ENCODE measurements around the gene TMEM14A. TPM values are rescaled to one million over a fixed set of nuclear protein-coding genes. Genes with fewer than 3 reads are reported as not detected.

The TMEM14A gene, protein sequence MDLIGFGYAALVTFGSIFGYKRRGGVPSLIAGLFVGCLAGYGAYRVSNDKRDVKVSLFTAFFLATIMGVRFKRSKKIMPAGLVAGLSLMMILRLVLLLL
- polyA plus RNA-seq = 10 to 100 TPM; 30.8 to 43.2 TPM

DNA sequence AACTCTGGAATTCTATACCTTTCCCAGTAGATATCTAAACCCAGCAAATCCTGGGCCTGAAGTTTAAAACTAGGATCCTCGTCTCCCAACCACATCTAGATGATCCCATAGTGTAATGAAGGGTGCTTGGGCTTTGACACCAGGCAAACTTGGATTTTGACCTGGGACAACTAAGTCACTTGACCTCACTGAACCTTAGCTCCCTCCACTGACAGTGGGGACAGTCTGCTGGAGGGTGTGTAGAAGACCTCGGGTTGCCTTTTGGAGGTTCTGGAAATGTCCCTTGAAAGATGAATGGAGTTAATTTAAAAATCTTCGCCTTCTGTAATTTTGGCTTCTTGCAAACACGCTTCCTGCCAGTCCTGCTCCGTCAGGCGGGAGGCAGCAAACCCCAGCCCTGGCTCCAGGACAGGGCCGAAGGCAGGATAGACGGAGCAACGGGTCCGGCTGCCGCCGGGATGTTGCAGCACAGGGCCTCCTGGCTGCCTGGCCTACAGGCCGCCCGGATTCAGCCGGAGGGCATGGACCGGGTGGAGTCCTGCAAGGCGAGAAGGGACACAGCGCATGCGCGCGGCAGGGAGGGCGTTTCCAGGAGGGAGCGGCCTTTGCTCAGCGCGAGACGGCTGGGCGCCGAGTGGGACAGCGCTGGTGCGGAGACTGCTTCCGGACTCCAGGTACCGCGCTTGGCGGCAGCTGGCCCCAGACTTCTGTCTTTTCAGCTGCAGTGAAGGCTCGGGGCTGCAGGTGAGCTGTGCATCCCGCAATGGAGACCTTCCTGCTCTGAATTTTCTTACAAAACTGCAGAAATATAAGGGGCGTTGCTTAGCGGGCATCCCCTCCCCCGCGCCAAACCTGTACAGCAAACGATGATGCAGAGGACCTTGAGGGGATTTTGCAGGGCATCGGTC lies at the start of gene TMEM14A:
Gene TMEM14A, plus strand, starts transcription at position 612 of the 908 bp plus-strand sequence. CDS start 5,990 bp downstream, outside the sequence.
- H3K27ac ChIP-seq (ENCODE audit: low read depth in 2 of 2, low read length in 1 of 2) = peak within 1 kb of the TSS; percentile 55 to 74
- peaks cover 0 to 5% of the 10 kb centered on the region in 2 donors for H3K4me1 ChIP-seq (ENCODE audit: control insufficient read depth in 2 of 2, insufficient read depth in 2 of 2, low read length in 1 of 2)
- H3K36me3 ChIP-seq (ENCODE audit: control insufficient read depth in 2 of 2, insufficient read depth in 2 of 2, low read length in 1 of 2) = no peaks in the 10 kb centered on the region
- H3K9me3 ChIP-seq (ENCODE audit: control insufficient read depth in 2 of 2, insufficient read depth in 1 of 2, low read depth in 1 of 2, low read length in 1 of 2) = no peaks in the 10 kb centered on the region
- 2 to 3% methylated on average over 42 of the region's 42 CpGs for WGBS, 2 donors
- H3K27me3 ChIP-seq (ENCODE audit: control insufficient read depth in 1 of 2, insufficient read depth in 2 of 2, low read length in 2 of 2) = no peaks in the 10 kb centered on the region
- peak within 1 kb of the TSS; percentile 65 to 66 for H3K4me3 ChIP-seq (ENCODE audit: low read depth in 1 of 2, low read length in 2 of 2)

DNA sequence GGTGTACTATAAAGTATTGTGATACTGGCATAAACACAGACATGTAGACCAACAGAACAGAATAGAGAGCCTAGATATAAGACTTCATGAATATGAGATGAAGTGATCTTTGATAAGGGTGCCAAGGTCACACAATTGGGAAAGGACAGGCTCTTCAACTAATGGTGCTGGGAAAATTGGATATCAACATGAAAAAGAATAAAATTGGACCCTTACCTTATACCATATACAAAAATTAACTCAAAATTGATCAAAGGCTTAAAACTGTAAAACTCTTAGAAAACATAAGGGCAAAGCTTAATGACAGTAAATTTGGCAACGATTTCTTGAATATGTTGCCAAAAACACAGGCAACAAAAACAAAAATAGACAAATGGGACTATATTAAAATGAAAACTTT lies 49.3 kb upstream of the TMEM14A start:
- no peak overlapping the region for H3K4me3 ChIP-seq (ENCODE audit: low read depth in 1 of 2, low read length in 2 of 2)
- H3K9me3 ChIP-seq (ENCODE audit: control insufficient read depth in 2 of 2, insufficient read depth in 1 of 2, low read depth in 1 of 2, low read length in 1 of 2) = no peaks in the 10 kb centered on the region
- WGBS, 2 donors = 74 to 75% methylated on average over 1 of the region's 1 CpG

DNA sequence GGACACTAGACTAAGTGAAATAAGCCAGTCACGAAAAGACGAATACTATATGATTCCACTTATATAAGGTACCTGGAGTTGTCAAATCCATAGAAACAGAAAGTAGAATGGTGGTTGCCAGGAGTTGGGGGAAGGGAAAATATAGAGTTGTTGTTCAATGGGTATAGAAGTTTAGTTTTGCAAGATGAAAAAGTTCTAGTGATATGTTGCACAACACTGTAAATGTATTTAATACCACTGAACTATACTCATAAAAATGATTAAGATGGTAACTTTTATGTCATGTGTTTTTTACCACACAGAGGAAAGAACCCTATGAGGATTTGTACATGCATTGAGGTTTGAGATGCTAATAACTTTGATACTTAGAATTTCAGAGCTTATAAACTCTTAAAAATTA lies 48.1 kb upstream of the TMEM14A start:
- H3K27me3 ChIP-seq (ENCODE audit: control insufficient read depth in 1 of 2, insufficient read depth in 2 of 2, low read length in 2 of 2) = no peaks in the 10 kb centered on the region
- H3K36me3 ChIP-seq (ENCODE audit: control insufficient read depth in 2 of 2, insufficient read depth in 2 of 2, low read length in 1 of 2) = no peaks in the 10 kb centered on the region
- no peak overlapping the region for H3K27ac ChIP-seq (ENCODE audit: low read depth in 2 of 2, low read length in 1 of 2)
- no peaks in the 10 kb centered on the region for H3K9me3 ChIP-seq (ENCODE audit: control insufficient read depth in 2 of 2, insufficient read depth in 1 of 2, low read depth in 1 of 2, low read length in 1 of 2)
- 76 to 89% methylated on average over 2 of the region's 2 CpGs for WGBS, 2 donors
- H3K4me3 ChIP-seq (ENCODE audit: low read depth in 1 of 2, low read length in 2 of 2) = no peak overlapping the region
- H3K4me1 ChIP-seq (ENCODE audit: control insufficient read depth in 2 of 2, insufficient read depth in 2 of 2, low read length in 1 of 2) = no peaks in the 10 kb centered on the region

More for the DNA sequence above, 49.3 kb upstream of the TMEM14A start:
- Histone ChIP-seq H3K27me3 (ENCODE audit: control insufficient read depth in 1 of 2, insufficient read depth in 2 of 2, low read length in 2 of 2) (no peaks in the 10 kb centered on the region), H3K4me1 (ENCODE audit: control insufficient read depth in 2 of 2, insufficient read depth in 2 of 2, low read length in 1 of 2) (no peaks in the 10 kb centered on the region), H3K36me3 (ENCODE audit: control insufficient read depth in 2 of 2, insufficient read depth in 2 of 2, low read length in 1 of 2) (no peaks in the 10 kb centered on the region), H3K27ac (ENCODE audit: low read depth in 2 of 2, low read length in 1 of 2) (no peak overlapping the region)

DNA sequence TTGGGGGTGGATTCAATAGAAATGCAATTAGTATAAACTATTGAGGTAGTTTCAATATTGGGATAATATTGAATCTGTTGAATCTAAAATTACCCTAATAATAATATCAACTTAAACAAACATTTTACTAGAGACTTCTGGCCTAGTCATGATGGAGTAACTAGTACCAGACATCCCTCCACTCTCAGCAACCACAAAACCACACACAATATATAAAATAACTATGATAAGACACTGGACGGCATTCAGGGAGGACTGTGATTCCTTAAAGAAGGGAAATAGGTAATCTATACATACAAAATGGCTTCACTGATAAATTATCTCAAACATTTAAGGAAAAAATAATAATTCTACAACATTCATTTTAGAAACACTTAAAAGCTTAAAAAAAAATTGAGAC lies 38.9 kb upstream of the TMEM14A start:
- Histone ChIP-seq H3K27ac (ENCODE audit: low read depth in 2 of 2, low read length in 1 of 2) (no peak overlapping the region), H3K9me3 (ENCODE audit: control insufficient read depth in 2 of 2, insufficient read depth in 1 of 2, low read depth in 1 of 2, low read length in 1 of 2) (no peaks in the 10 kb centered on the region), H3K36me3 (ENCODE audit: control insufficient read depth in 2 of 2, insufficient read depth in 2 of 2, low read length in 1 of 2) (no peaks in the 10 kb centered on the region), H3K4me3 (ENCODE audit: low read depth in 1 of 2, low read length in 2 of 2) (no peak overlapping the region), H3K27me3 (ENCODE audit: control insufficient read depth in 1 of 2, insufficient read depth in 2 of 2, low read length in 2 of 2) (no peaks in the 10 kb centered on the region), H3K4me1 (ENCODE audit: control insufficient read depth in 2 of 2, insufficient read depth in 2 of 2, low read length in 1 of 2) (no peaks in the 10 kb centered on the region)
- WGBS, 2 donors = 89 to 90% methylated on average over 1 of the region's 1 CpG

DNA sequence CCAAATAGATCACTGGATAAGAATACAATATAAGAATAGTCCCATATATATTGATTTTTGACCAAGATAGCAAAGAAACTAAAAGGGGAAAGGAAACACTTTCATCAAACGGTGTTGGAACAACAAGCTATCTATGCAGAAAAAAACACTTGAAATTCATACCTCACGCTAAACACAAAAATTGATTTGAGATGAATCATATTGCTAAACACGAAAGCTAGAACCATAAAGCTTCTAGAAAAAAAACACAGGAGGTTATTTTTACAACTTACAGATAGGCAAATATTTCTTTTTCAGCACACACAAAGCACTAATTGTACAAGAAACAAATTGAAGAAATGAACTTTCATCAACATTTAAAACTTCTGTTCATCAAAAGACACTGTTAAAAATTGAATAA lies 36.7 kb upstream of the TMEM14A start:
- Histone ChIP-seq H3K9me3 (ENCODE audit: control insufficient read depth in 2 of 2, insufficient read depth in 1 of 2, low read depth in 1 of 2, low read length in 1 of 2) (no peaks in the 10 kb centered on the region), H3K36me3 (ENCODE audit: control insufficient read depth in 2 of 2, insufficient read depth in 2 of 2, low read length in 1 of 2) (no peaks in the 10 kb centered on the region), H3K4me1 (ENCODE audit: control insufficient read depth in 2 of 2, insufficient read depth in 2 of 2, low read length in 1 of 2) (no peaks in the 10 kb centered on the region), H3K27ac (ENCODE audit: low read depth in 2 of 2, low read length in 1 of 2) (no peak overlapping the region), H3K27me3 (ENCODE audit: control insufficient read depth in 1 of 2, insufficient read depth in 2 of 2, low read length in 2 of 2) (no peaks in the 10 kb centered on the region), H3K4me3 (ENCODE audit: low read depth in 1 of 2, low read length in 2 of 2) (no peak overlapping the region)
- 66 to 76% methylated on average over 3 of the region's 3 CpGs for WGBS, 2 donors

DNA sequence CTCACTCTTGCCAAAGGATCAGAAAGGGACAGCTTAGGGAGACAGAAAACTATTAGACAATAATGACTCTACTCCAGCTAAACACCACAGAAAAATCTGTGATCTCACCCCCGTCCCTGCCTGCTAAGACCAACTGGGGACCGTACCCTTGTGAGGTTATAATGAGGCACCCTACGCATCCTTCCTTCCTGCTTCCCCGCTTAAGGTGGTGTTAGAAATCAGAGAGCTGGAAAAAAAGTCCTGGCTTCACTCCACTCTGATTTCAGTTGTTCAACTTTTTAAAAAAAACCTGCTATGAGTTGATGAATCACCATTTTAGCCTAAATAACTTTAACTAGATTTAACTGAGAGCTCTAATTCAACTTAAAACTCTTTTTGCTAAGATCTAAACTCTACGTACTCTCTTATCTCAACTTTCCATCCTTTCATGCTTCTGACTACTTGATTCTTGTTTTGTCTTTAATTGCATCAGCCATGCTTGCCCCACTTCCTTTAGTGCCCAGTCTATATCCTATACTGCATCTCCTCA lies 35.8 kb upstream of the TMEM14A start:
- H3K27ac ChIP-seq (ENCODE audit: low read depth in 2 of 2, low read length in 1 of 2) = no peak overlapping the region
- whole genome bisulfite sequencing, 2 donors = 50 to 73% methylated on average over 5 of the region's 5 CpGs

DNA sequence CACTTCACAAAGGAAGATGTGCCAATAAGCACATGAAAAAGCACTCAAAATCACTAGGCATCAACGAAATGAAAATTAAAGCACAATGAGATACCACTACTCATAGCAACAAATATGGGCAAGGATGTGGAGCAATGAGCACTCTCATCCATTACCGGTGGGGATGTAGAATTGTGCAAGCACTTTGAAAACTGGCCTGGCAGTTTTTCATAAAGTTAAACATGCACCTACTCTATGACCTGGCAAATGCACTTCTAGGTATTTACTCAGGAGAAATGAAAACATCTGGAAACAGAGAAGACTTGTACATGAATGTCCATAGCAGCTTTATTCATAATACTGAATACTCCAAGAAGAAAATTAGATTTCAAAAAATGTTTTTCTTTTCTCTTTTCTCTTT lies 34.1 kb upstream of the TMEM14A start:
- Histone ChIP-seq H3K4me3 (ENCODE audit: low read depth in 1 of 2, low read length in 2 of 2) (no peak overlapping the region), H3K9me3 (ENCODE audit: control insufficient read depth in 2 of 2, insufficient read depth in 1 of 2, low read depth in 1 of 2, low read length in 1 of 2) (no peaks in the 10 kb centered on the region), H3K4me1 (ENCODE audit: control insufficient read depth in 2 of 2, insufficient read depth in 2 of 2, low read length in 1 of 2) (no peaks in the 10 kb centered on the region), H3K36me3 (ENCODE audit: control insufficient read depth in 2 of 2, insufficient read depth in 2 of 2, low read length in 1 of 2) (no peaks in the 10 kb centered on the region), H3K27me3 (ENCODE audit: control insufficient read depth in 1 of 2, insufficient read depth in 2 of 2, low read length in 2 of 2) (no peaks in the 10 kb centered on the region), H3K27ac (ENCODE audit: low read depth in 2 of 2, low read length in 1 of 2) (no peak overlapping the region)
- WGBS, 2 donors = 63 to 71% methylated on average over 2 of the region's 2 CpGs

More for the DNA sequence above, 35.8 kb upstream of the TMEM14A start:
- Histone ChIP-seq H3K36me3 (ENCODE audit: control insufficient read depth in 2 of 2, insufficient read depth in 2 of 2, low read length in 1 of 2) (no peaks in the 10 kb centered on the region), H3K4me1 (ENCODE audit: control insufficient read depth in 2 of 2, insufficient read depth in 2 of 2, low read length in 1 of 2) (no peaks in the 10 kb centered on the region), H3K9me3 (ENCODE audit: control insufficient read depth in 2 of 2, insufficient read depth in 1 of 2, low read depth in 1 of 2, low read length in 1 of 2) (no peaks in the 10 kb centered on the region), H3K4me3 (ENCODE audit: low read depth in 1 of 2, low read length in 2 of 2) (no peak overlapping the region), H3K27me3 (ENCODE audit: control insufficient read depth in 1 of 2, insufficient read depth in 2 of 2, low read length in 2 of 2) (no peaks in the 10 kb centered on the region)

DNA sequence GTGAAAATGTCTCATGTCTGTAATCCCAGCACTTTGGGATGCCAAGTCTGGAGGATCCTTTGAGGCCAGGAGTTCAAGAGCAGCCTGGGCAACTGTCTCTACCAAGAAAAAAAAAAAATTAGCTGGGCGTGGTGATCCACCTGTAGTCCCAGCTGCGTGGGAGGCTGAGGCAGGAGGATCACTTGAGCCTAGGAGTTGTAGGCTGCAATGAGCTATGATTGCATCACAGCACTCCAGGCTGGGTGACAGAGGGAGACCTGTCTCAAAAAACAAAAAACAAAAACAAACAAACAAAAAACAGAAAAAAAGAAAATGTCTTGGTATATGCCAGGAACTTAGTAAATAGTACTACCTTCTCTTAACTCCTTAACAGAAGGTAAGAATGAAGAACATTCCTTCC lies 31.4 kb upstream of the TMEM14A start:
- Histone ChIP-seq H3K27ac (ENCODE audit: low read depth in 2 of 2, low read length in 1 of 2) (no peak overlapping the region), H3K27me3 (ENCODE audit: control insufficient read depth in 1 of 2, insufficient read depth in 2 of 2, low read length in 2 of 2) (no peaks in the 10 kb centered on the region), H3K4me1 (ENCODE audit: control insufficient read depth in 2 of 2, insufficient read depth in 2 of 2, low read length in 1 of 2) (no peaks in the 10 kb centered on the region), H3K9me3 (ENCODE audit: control insufficient read depth in 2 of 2, insufficient read depth in 1 of 2, low read depth in 1 of 2, low read length in 1 of 2) (no peaks in the 10 kb centered on the region), H3K4me3 (ENCODE audit: low read depth in 1 of 2, low read length in 2 of 2) (no peak overlapping the region), H3K36me3 (ENCODE audit: control insufficient read depth in 2 of 2, insufficient read depth in 2 of 2, low read length in 1 of 2) (no peaks in the 10 kb centered on the region)
- WGBS, 2 donors = 90 to 94% methylated on average over 2 of the region's 2 CpGs

DNA sequence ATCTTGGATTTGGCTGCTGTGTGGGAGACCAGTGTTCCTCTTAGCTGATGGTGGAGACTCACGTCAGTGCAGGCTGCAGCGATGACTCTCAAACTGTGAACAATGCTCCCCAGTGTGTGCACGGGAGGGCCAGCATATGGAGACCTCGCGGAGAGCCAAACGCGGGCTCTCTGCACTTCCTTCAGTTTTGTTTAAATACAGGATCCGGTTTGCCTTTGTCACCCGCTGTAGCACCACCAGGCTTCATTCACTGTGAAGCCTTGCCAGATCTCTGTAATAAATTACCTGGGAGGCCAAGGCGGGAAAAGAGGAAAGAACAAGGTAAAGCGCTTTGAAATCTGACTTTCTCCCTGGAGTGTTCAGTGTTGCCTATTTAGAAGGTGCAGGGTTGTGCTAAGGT lies 30.7 kb upstream of the TMEM14A start:
- no peak overlapping the region for H3K27ac ChIP-seq (ENCODE audit: low read depth in 2 of 2, low read length in 1 of 2)
- H3K27me3 ChIP-seq (ENCODE audit: control insufficient read depth in 1 of 2, insufficient read depth in 2 of 2, low read length in 2 of 2) = no peaks in the 10 kb centered on the region
- no peaks in the 10 kb centered on the region for H3K4me1 ChIP-seq (ENCODE audit: control insufficient read depth in 2 of 2, insufficient read depth in 2 of 2, low read length in 1 of 2)
- 37 to 43% methylated on average over 11 of the region's 11 CpGs for WGBS, 2 donors
- no peak overlapping the region for H3K4me3 ChIP-seq (ENCODE audit: low read depth in 1 of 2, low read length in 2 of 2)
- H3K36me3 ChIP-seq (ENCODE audit: control insufficient read depth in 2 of 2, insufficient read depth in 2 of 2, low read length in 1 of 2) = no peaks in the 10 kb centered on the region
- no peaks in the 10 kb centered on the region for H3K9me3 ChIP-seq (ENCODE audit: control insufficient read depth in 2 of 2, insufficient read depth in 1 of 2, low read depth in 1 of 2, low read length in 1 of 2)

All from esophagus (tissue), 2 donors.